Measurements from ENCODE around the gene IMMP1L. TPM values are rescaled to one million over a fixed set of nuclear protein-coding genes. Genes with fewer than 3 reads are reported as not detected.

IMMP1L gene
- total and polyA plus RNA-seq, 2 donors (not counting 1 experiment from before 2014, with no cell fraction given): 14.3 to 16.5 TPM

- no peak for TF ChIP-seq CTCF (IDR thresholded peaks at IDR 0.05)
- no peak for TF ChIP-seq EZH2 (IDR thresholded peaks at IDR 0.05; ENCODE audit: borderline replicate concordance, insufficient read depth, low read depth, low read length, poor library complexity, severe bottlenecking)
- no peaks in the 10 kb centered on the region for H3K4me1 Mint-ChIP-seq
- H4K20me1 ChIP-seq (ENCODE audit: control insufficient read depth, insufficient read depth, low read length, poor library complexity, severe bottlenecking): no peaks in the 10 kb centered on the region
- H3K27me3 Mint-ChIP-seq: no peaks in the 10 kb centered on the region
- H3K9me3 Mint-ChIP-seq (ENCODE audit: insufficient read depth): no peaks in the 10 kb centered on the region
- no peaks in the 10 kb centered on the region for H3K4me1 ChIP-seq (ENCODE audit: control insufficient read depth in 2 of 2, insufficient read depth in 2 of 2, low read length in 2 of 2)
- no peak overlapping the region for H3K27ac ChIP-seq (ENCODE audit: low read length in 2 of 2)
- H3K9me3 ChIP-seq (ENCODE audit: control extremely low read depth in 1 of 3, control insufficient read depth in 2 of 3, insufficient read depth in 1 of 3, low read length in 2 of 3): no peaks in the 10 kb centered on the region
- intact Hi-C loops (cut with micrococcal nuclease): no loop called here
- no peaks in the 10 kb centered on the region for H3K36me3 ChIP-seq (replicated peaks in 1 of 2; ENCODE audit: control extremely low read depth in 1 of 2, control insufficient read depth in 1 of 2, extremely low read depth in 1 of 2, insufficient read depth in 2 of 2, low read length in 1 of 2)
- H3K27me3 ChIP-seq (replicated peaks in 1 of 4; ENCODE audit: control extremely low read depth in 1 of 4, control insufficient read depth in 3 of 4, insufficient read depth in 4 of 4, low read length in 3 of 4): no peaks in the 10 kb centered on the region
- POLR2A ChIA-PET: no interaction called here
- no CpG with 5 or more reads among the region's 1 CpG for WGBS (ENCODE audit: insufficient coverage)
- no peak overlapping the region for H3K4me3 ChIP-seq (ENCODE audit: control extremely low read depth in 1 of 5, extremely low read depth in 1 of 5, insufficient read depth in 1 of 5, low read depth in 2 of 5, low read length in 4 of 5)
- CTCF ChIA-PET: no interaction called here
- H3K4me2 ChIP-seq (replicated peaks; ENCODE audit: low read depth, low read length, poor library complexity, severe bottlenecking): no peak overlapping the region
- H3K27ac Mint-ChIP-seq: no peak overlapping the region
- H3K4me3 Mint-ChIP-seq: no peak overlapping the region
- no peaks in the 10 kb centered on the region for H3K79me2 ChIP-seq (ENCODE audit: control insufficient read depth, insufficient read depth, low read length)
- no peak overlapping the region for H2AFZ ChIP-seq (ENCODE audit: insufficient read depth, low read depth, low read length, poor library complexity, severe bottlenecking)
- ATAC-seq (ENCODE audit: low read depth): no peak
- no peak for DNase-seq
- no peak overlapping the region for H3K9ac ChIP-seq (ENCODE audit: low read length)
Observed at GRCh38 chr11:31555938-31556337, 46.5 kb upstream of the IMMP1L start.

- ATAC-seq (ENCODE audit: low read depth) (no peak), DNase-seq (no peak)
- H4K20me1 ChIP-seq (ENCODE audit: control insufficient read depth, insufficient read depth, low read length, poor library complexity, severe bottlenecking): no peaks in the 10 kb centered on the region
- H3K27me3 ChIP-seq (replicated peaks in 1 of 4; ENCODE audit: control extremely low read depth in 1 of 4, control insufficient read depth in 3 of 4, insufficient read depth in 4 of 4, low read length in 3 of 4): no peaks in the 10 kb centered on the region
- H3K9ac ChIP-seq (ENCODE audit: low read length): no peak overlapping the region
- Mint-ChIP-seq H3K27ac (no peak overlapping the region), H3K9me3 (ENCODE audit: insufficient read depth) (peaks cover 2% of the 10 kb centered on the region), H3K4me1 (no peaks in the 10 kb centered on the region), H3K4me3 (no peak overlapping the region), H3K27me3 (no peaks in the 10 kb centered on the region)
- no peaks in the 10 kb centered on the region for H3K4me1 ChIP-seq (ENCODE audit: control insufficient read depth in 2 of 2, insufficient read depth in 2 of 2, low read length in 2 of 2)
- no peak overlapping the region for H2AFZ ChIP-seq (ENCODE audit: insufficient read depth, low read depth, low read length, poor library complexity, severe bottlenecking)
- H3K27ac ChIP-seq (ENCODE audit: low read length in 2 of 2): no peak overlapping the region
- no peak for TF ChIP-seq CTCF (IDR thresholded peaks at IDR 0.05)
- no peak for TF ChIP-seq EZH2 (IDR thresholded peaks at IDR 0.05; ENCODE audit: borderline replicate concordance, insufficient read depth, low read depth, low read length, poor library complexity, severe bottlenecking)
- ChIA-PET POLR2A (no interaction called here), CTCF (no interaction called here)
- no peak overlapping the region for H3K4me3 ChIP-seq (ENCODE audit: control extremely low read depth in 1 of 5, extremely low read depth in 1 of 5, insufficient read depth in 1 of 5, low read depth in 2 of 5, low read length in 4 of 5)
- no peaks in the 10 kb centered on the region for H3K79me2 ChIP-seq (ENCODE audit: control insufficient read depth, insufficient read depth, low read length)
- no peaks in the 10 kb centered on the region for H3K9me3 ChIP-seq (ENCODE audit: control extremely low read depth in 1 of 3, control insufficient read depth in 2 of 3, insufficient read depth in 1 of 3, low read length in 2 of 3)
- no peak overlapping the region for H3K4me2 ChIP-seq (replicated peaks; ENCODE audit: low read depth, low read length, poor library complexity, severe bottlenecking)
- intact Hi-C loops (cut with micrococcal nuclease): no loop called here
- peaks cover 1 to 12% of the 10 kb centered on the region in 2 experiments for H3K36me3 ChIP-seq (replicated peaks in 1 of 2; ENCODE audit: control extremely low read depth in 1 of 2, control insufficient read depth in 1 of 2, extremely low read depth in 1 of 2, insufficient read depth in 2 of 2, low read length in 1 of 2)
Observed at GRCh38 chr11:31542862-31543261, 33.4 kb upstream of the IMMP1L start.

Measured in B cell (primary cell).